HCT116 (cell line): ENCODE data around the gene KIF18B. TPM values are rescaled to one million over a fixed set of nuclear protein-coding genes. Genes with fewer than 3 reads are reported as not detected.

Source experiments
- ATAC-seq: fragments of 200-7000 bp; cut with Tn5 transposase; 2 replicates; pipeline ENCODE4 v1.9.1; 2020; ENCODE audit warnings: mild to moderate bottlenecking, moderate library complexity
- BruUV-seq: library from RNA; stranded (reverse); fragments of 400-500 nt; replicated peaks from 2 replicates; lab custom pipeline; 2021; lab: Mats Ljungman, UMichigan
- CTCF ChIA-PET: fragments of 300-600 bp; sonication (Branson Sonifier 250); formaldehyde crosslinking; loops from one replicate; lab custom pipeline; 2021; ENCODE audit warnings: antibody characterized with exemption; lab: Charles Lee
- POLR2A ChIA-PET: fragments of 300-600, 350-600 bp; sonication (Branson Sonifier 250); formaldehyde crosslinking; loops from one replicate; lab custom pipeline; 2021; ENCODE audit warnings: antibody characterized with exemption; lab: Charles Lee
- RAD21 ChIA-PET, 2 experiments: fragments of 300-600 bp; sonication (Branson Sonifier 250); formaldehyde crosslinking; loops; one replicate each; lab custom pipeline; 2023; ENCODE audit warnings: low total read pairs in 2 of 2; ENCODE audit not compliant: uncharacterized antibody in 2 of 2, unreplicated experiment in 2 of 2, low non-redundant PET in 1 of 2; lab: Charles Lee
- DNase-seq: peaks from one replicate; pipeline ENCODE4 v3.0.0-alpha.2; 2010; ENCODE audit warnings: low read depth, low spot score
- H2AFZ ChIP-seq: fragments of 200-600 bp; shearing (Covaris generic), sonication (generic); 2 replicates; pipeline ENCODE4 v1.6.1; 2017; ENCODE audit warnings: low read depth, mixed run types, mixed read lengths, antibody characterized with exemption, low read length; ENCODE audit not compliant: poor library complexity, severe bottlenecking
- H3K27ac ChIP-seq: 2 replicates; pipeline ENCODE4 v1.5.1; 2012; ENCODE audit warnings: low read depth, low read length
- H3K27me3 ChIP-seq: fragments of 200-600 bp; sonication (generic); 2 replicates; pipeline ENCODE4 v1.6.1; 2016; ENCODE audit warnings: mixed run types, low read length, mixed read lengths; ENCODE audit not compliant: insufficient read depth
- H3K36me3 ChIP-seq, 2 experiments: fragments of 200-500 bp in 1 of 2; fragments of 200-600 bp in 1 of 2; sonication (Bioruptor generic) in 1 of 2; sonication (generic) in 1 of 2; 2 replicates each; pipeline versions ENCODE4 v1.5.1 to v1.6.1; 2014 to 2016; ENCODE audit warnings: low read length in 2 of 2, inconsistent platforms in 1 of 2, mixed read lengths in 1 of 2, mixed run types in 1 of 2; ENCODE audit not compliant: insufficient read depth in 2 of 2, control insufficient read depth in 1 of 2
- H3K4me1 ChIP-seq, 2 experiments: fragments of 200-600 bp in 1 of 2; sonication (generic) in 1 of 2; 2 replicates each; pipeline versions ENCODE4 v1.5.1 to v1.6.1; 2012 to 2017; ENCODE audit warnings: low read length in 2 of 2, inconsistent platforms in 1 of 2, mild to moderate bottlenecking in 1 of 2, mixed read lengths in 1 of 2, mixed run types in 1 of 2, moderate library complexity in 1 of 2; ENCODE audit not compliant: insufficient read depth in 2 of 2, control insufficient read depth in 1 of 2
- H3K4me2 ChIP-seq: fragments of 200-600 bp; sonication (generic); 2 replicates; pipeline ENCODE4 v1.6.1; 2017; ENCODE audit warnings: mixed run types, low read length, mixed read lengths
- H3K4me3 ChIP-seq, 2 experiments: fragments of 200-600 bp in 1 of 2; sonication (generic) in 1 of 2; replicated peaks in 1 of 2; 2 replicates each; pipeline ENCODE4 v1.5.1; 2011 to 2016; ENCODE audit warnings: low read length in 2 of 2, control low read depth in 1 of 2, low read depth in 1 of 2, mild to moderate bottlenecking in 1 of 2, mixed read lengths in 1 of 2, mixed run types in 1 of 2
- H3K79me2 ChIP-seq: fragments of 200-600 bp; sonication (generic); 2 replicates; pipeline ENCODE4 v1.6.1; 2017; ENCODE audit warnings: mild to moderate bottlenecking, mixed run types, low read length, moderate library complexity, mixed read lengths; ENCODE audit not compliant: insufficient read depth
- H3K9ac ChIP-seq: fragments of 200-600 bp; sonication (generic); 2 replicates; pipeline ENCODE4 v1.6.1; 2016; ENCODE audit warnings: low read length, mixed read lengths
- H3K9me2 ChIP-seq: fragments of 200-600 bp; sonication (generic), shearing (Covaris generic); 2 replicates; pipeline ENCODE4 v1.6.1; 2017; ENCODE audit warnings: mixed run types, mild to moderate bottlenecking, moderate library complexity; ENCODE audit not compliant: insufficient read depth
- H3K9me3 ChIP-seq, 2 experiments: fragments of 200-500 bp in 1 of 2; fragments of 200-600 bp in 1 of 2; sonication (Bioruptor generic) in 1 of 2; sonication (generic) in 1 of 2; 2 replicates each; pipeline ENCODE4 v1.6.1; 2014 to 2017; ENCODE audit warnings: low read length in 2 of 2, mixed read lengths in 2 of 2, inconsistent platforms in 1 of 2, low read depth in 1 of 2, mild to moderate bottlenecking in 1 of 2, mixed run types in 1 of 2, moderate library complexity in 1 of 2; ENCODE audit not compliant: control insufficient read depth in 1 of 2, insufficient read depth in 1 of 2
- H4K20me1 ChIP-seq: fragments of 200-600 bp; sonication (generic), shearing (Covaris generic); 2 replicates; pipeline ENCODE4 v1.6.1; 2017; ENCODE audit warnings: mixed run types, mild to moderate bottlenecking, moderate library complexity; ENCODE audit not compliant: insufficient read depth
- CEBPB ChIP-seq: IDR thresholded peaks from 2 replicates; pipeline ENCODE4 v1.6.1; 2012; ENCODE audit warnings: low read depth
- EGR1 ChIP-seq: IDR thresholded peaks from 2 replicates; pipeline ENCODE4 v1.6.1; 2012; ENCODE audit warnings: low read depth
- ELF1 ChIP-seq: IDR thresholded peaks from 2 replicates; pipeline ENCODE4 v1.6.1; 2012; ENCODE audit warnings: low read depth, borderline replicate concordance
- EZH2 ChIP-seq: fragments of 200-600 bp; sonication (generic); IDR thresholded peaks from 2 replicates; pipeline ENCODE4 v1.6.1; 2017; ENCODE audit warnings: antibody characterized with exemption, mixed run types
- JUND ChIP-seq: IDR thresholded peaks from 2 replicates; pipeline ENCODE4 v1.6.1; 2012
- SRF ChIP-seq: IDR thresholded peaks from 2 replicates; pipeline ENCODE4 v1.6.1; 2012; ENCODE audit warnings: low read depth
- ZFX ChIP-seq: fragments of 450-650 bp; IDR thresholded peaks from 2 replicates; pipeline ENCODE4 v1.6.1; 2017
- intact Hi-C: fragments of 100-400 bp; cut with micrococcal nuclease; formaldehyde crosslinking; loops from 2 replicates; pipeline ENCODE4 v1.10.0; 2022
- total RNA-seq: library from RNA; stranded (reverse); gene quantifications from one replicate; pipeline ENCODE4 v1.2.1, GENCODE V29; 2021; ENCODE audit not compliant: unreplicated experiment
- TF ChIP-seq, protein P1 (sequence below): IDR thresholded peaks from 2 replicates; pipeline ENCODE4 v1.6.1; 2012
- TF ChIP-seq, protein P2 (sequence below): IDR thresholded peaks from 2 replicates; pipeline ENCODE4 v1.6.1; 2012; ENCODE audit warnings: low read depth
- TF ChIP-seq, protein P3 (sequence below): IDR thresholded peaks from 2 replicates; pipeline ENCODE4 v1.6.1; 2011; ENCODE audit warnings: mild to moderate bottlenecking, low read length, moderate library complexity; ENCODE audit not compliant: insufficient replicate concordance; ENCODE audit errors: extremely low read depth

KIF18B gene
- total RNA-seq, 1 experiment from 2014 or later = 76.4 TPM

DNA sequence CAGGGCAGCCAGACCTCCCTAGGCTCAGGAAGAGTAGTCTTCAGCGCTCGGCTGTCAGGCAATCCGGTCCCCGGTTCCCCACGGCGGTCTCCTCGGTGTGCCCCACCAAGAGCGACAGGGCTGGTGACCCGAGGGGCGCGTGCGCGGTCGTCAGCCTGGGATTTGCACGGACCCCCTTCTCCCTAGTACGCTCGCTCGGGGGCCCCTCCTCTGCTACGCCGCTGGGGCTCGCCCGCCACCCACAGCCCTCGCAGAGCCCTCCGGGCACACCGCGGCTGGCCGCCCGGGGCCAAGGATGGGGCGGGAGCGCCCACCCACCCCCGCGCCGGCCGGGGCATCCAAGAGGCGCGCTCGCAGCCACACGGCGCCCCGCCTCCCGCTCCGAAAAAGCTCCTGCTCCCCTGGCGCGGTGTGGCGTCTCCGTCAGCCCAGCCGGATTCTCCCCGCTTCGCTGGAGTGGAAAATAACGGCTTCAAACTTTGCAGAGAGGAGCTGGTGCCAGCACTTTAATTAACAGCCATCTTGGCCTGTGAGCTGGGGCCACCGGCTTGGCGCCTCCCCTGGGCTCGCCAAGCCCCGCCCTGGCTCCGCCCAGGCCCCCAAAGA lies 22.7 kb upstream of the KIF18B start:
- H3K27ac ChIP-seq = no peak overlapping the region
- H3K9me2 ChIP-seq = no peaks in the 10 kb centered on the region
- no peak overlapping the region for H3K4me3 ChIP-seq
- H2AFZ ChIP-seq = no peak overlapping the region
- ChIA-PET POLR2A (no interaction called here), RAD21 (no interaction called here)
- no peaks in the 10 kb centered on the region for H4K20me1 ChIP-seq
- no TSS peak for BruUV-seq
- H3K36me3 ChIP-seq = no peaks in the 10 kb centered on the region
- no peak overlapping the region for H3K4me2 ChIP-seq
- no peaks in the 10 kb centered on the region for H3K9me3 ChIP-seq
- no peak for TF ChIP-seq EZH2
- TF ChIP-seq, protein P1, sequence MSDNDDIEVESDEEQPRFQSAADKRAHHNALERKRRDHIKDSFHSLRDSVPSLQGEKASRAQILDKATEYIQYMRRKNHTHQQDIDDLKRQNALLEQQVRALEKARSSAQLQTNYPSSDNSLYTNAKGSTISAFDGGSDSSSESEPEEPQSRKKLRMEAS = no peak
- TF ChIP-seq JUND = no peak
- no peak for TF ChIP-seq EGR1
- TF ChIP-seq ELF1 = no peak
- no peak for TF ChIP-seq ZFX
- no peak for TF ChIP-seq CEBPB
- TF ChIP-seq SRF = no peak
- TF ChIP-seq, protein P2, sequence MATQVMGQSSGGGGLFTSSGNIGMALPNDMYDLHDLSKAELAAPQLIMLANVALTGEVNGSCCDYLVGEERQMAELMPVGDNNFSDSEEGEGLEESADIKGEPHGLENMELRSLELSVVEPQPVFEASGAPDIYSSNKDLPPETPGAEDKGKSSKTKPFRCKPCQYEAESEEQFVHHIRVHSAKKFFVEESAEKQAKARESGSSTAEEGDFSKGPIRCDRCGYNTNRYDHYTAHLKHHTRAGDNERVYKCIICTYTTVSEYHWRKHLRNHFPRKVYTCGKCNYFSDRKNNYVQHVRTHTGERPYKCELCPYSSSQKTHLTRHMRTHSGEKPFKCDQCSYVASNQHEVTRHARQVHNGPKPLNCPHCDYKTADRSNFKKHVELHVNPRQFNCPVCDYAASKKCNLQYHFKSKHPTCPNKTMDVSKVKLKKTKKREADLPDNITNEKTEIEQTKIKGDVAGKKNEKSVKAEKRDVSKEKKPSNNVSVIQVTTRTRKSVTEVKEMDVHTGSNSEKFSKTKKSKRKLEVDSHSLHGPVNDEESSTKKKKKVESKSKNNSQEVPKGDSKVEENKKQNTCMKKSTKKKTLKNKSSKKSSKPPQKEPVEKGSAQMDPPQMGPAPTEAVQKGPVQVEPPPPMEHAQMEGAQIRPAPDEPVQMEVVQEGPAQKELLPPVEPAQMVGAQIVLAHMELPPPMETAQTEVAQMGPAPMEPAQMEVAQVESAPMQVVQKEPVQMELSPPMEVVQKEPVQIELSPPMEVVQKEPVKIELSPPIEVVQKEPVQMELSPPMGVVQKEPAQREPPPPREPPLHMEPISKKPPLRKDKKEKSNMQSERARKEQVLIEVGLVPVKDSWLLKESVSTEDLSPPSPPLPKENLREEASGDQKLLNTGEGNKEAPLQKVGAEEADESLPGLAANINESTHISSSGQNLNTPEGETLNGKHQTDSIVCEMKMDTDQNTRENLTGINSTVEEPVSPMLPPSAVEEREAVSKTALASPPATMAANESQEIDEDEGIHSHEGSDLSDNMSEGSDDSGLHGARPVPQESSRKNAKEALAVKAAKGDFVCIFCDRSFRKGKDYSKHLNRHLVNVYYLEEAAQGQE = no peak
- TF ChIP-seq, protein P3, sequence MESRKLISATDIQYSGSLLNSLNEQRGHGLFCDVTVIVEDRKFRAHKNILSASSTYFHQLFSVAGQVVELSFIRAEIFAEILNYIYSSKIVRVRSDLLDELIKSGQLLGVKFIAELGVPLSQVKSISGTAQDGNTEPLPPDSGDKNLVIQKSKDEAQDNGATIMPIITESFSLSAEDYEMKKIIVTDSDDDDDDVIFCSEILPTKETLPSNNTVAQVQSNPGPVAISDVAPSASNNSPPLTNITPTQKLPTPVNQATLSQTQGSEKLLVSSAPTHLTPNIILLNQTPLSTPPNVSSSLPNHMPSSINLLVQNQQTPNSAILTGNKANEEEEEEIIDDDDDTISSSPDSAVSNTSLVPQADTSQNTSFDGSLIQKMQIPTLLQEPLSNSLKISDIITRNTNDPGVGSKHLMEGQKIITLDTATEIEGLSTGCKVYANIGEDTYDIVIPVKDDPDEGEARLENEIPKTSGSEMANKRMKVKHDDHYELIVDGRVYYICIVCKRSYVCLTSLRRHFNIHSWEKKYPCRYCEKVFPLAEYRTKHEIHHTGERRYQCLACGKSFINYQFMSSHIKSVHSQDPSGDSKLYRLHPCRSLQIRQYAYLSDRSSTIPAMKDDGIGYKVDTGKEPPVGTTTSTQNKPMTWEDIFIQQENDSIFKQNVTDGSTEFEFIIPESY = no peak
- TF ChIP-seq, all 23 proteins: peak for 0
- no peaks in the 10 kb centered on the region for H3K27me3 ChIP-seq
- DNase-seq (no peak), ATAC-seq (no peak)
- peaks cover 6 to 24% of the 10 kb centered on the region in 2 experiments for H3K4me1 ChIP-seq
- H3K9ac ChIP-seq = no peak overlapping the region
- intact Hi-C loops = no loop called here
- CTCF ChIA-PET = no interaction called here
- H3K79me2 ChIP-seq = no peaks in the 10 kb centered on the region
